Measurements from ENCODE around the gene LRRC14B.

DNA sequence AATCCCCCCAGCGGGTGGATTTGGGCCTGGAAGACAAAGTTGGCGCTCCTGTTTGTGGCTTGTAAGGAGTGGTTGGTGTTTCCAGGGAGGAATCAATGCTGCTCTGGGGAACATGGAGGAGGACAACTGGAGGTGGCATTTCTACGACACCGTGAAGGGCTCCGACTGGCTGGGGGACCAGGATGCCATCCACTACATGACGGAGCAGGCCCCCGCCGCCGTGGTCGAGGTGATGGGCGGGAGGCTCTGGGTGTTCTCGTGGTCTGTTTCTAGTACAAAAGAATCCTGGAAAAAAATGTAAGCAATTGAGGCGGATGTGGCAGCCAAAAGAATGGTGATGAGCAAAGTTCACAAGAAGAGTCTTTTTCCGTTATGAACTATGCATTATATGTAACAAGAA lies 34.0 kb downstream of the LRRC14B start:
- TF ChIP-seq, protein P1, sequence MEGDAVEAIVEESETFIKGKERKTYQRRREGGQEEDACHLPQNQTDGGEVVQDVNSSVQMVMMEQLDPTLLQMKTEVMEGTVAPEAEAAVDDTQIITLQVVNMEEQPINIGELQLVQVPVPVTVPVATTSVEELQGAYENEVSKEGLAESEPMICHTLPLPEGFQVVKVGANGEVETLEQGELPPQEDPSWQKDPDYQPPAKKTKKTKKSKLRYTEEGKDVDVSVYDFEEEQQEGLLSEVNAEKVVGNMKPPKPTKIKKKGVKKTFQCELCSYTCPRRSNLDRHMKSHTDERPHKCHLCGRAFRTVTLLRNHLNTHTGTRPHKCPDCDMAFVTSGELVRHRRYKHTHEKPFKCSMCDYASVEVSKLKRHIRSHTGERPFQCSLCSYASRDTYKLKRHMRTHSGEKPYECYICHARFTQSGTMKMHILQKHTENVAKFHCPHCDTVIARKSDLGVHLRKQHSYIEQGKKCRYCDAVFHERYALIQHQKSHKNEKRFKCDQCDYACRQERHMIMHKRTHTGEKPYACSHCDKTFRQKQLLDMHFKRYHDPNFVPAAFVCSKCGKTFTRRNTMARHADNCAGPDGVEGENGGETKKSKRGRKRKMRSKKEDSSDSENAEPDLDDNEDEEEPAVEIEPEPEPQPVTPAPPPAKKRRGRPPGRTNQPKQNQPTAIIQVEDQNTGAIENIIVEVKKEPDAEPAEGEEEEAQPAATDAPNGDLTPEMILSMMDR (IDR thresholded peaks at IDR 0.05) = no peak
- TF ChIP-seq POLR2A (IDR thresholded peaks at IDR 0.05) (no peak), EP300 (IDR thresholded peaks at IDR 0.05) (no peak)

Measured in suprapubic skin (tissue), 3 donors.